SKM-1 treated with dmso at 0.1 percent for 144 hours (cell line): ENCODE results near the gene HBZ.
A peak's percentile ranks its signal among the peaks of the same experiment; 100 is the strongest.
"Not testable (repeated sequence)": the region's sequence is repeated elsewhere in the genome, so short reads cannot be mapped to it uniquely, and the experiment has no call there.

Experiments used
- DNase-seq: peaks from one replicate; lab custom pipeline; 2025; ENCODE audit not compliant: unreplicated experiment; lab: John Stamatoyannopoulos, UW

HBZ gene

GRCh38 chr16:152141-153128 lies at the start of gene HBZ:
TSS of gene HBZ (plus strand) at chr16:152644. CDS start at chr16:152910, 266 bp downstream.
- no peak for DNase-seq

- DNase-seq: no peak
These were observed 48.1 kb upstream of the HBZ start for GRCh38 chr16:104355-104754.

DNA sequence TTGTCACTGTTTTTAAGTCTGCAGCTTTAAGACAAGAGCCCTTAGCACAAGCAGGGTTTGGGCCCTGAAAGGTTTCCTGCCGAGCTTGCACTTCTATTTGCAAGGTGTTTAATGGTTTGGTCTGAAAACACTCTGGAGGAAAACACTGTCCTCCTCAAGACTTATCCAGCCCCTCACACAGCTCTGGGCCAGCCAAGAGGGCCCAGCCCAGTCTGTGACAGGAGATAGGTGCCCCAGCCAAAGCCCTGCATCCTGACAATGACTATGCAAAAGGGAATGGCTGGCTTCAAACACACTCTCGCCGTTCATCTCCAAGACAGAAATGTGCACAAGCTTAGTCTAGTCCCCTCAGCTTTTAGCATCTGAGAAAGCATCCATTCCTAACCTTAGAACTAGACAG lies 47.5 kb upstream of the HBZ start:
- DNase-seq: no peak

DNA sequence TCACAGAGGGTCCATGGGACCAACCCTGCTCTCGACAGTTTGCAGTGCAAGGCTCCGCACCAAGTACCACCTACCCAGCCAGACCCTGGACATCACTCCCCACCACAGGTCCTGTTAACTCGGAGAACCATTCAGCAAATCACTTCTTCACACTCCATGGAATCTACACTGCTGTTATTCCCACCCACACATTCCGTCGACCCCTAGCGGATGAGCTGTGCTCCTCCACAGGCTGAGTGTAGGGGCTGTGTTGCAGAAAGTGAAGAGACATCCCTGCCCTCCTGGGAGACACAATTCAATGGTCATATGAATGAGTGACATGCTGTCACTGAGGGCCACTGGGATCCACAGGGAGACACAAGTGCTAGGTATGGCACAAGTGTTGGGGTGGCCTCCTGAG lies 46.9 kb upstream of the HBZ start:
- no peak for DNase-seq

DNA sequence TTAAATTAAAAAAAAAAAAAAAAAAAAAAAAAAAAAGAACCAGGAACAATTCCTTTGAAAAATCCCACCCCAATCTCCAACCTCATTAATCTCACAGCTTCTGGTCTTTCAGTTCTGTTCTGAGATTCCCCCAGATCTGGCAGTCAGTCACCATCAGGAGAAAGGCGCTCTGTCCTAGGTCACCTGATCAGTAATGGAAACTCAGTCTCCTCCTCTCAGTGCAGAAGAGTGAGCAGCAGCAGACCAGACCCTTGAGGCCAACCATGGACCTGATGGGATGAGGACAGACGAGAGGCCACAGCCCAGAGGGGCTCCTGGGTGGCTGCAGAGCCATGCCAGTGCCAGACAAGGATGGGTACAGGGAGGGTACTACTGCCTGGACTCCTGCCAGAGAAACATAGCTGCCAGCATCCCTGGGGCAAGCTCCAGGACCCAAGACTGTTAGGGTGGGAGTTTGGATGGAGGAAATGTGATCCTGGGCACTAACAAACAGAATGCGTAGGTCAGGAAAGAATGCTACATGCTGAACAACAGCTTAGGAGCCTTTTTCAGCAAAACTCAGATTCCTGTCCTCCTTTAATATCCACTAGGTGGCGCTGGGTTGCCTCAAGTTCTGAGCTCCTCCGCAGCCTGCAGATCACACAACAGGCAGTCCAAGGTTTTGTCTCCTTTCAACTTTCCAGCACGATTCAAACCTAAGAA lies 45.7 kb upstream of the HBZ start:
- DNase-seq: peak; percentile 49

GRCh38 chr16:112153-112840 lies 40.1 kb upstream of the HBZ start:
- DNase-seq: no peak

DNA sequence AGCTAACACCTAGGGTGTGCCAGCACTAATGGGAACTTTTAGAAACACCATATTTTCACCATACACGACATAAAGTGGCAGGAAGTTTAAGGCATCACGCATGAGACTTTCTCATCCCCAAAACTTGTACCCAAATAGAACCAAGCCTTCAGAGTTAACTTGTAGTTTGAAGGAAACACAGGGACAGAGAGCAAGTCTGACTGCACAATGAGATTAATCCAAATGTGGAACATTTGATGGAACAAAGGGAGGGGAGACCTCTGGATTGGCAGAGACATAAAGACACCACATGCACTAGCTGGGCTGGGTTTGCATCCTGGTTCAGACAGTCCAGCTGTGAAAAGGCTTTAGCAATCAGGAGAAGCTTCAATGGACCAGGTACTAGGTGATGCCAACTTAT lies 38.1 kb upstream of the HBZ start:
- DNase-seq: no peak

GRCh38 chr16:116015-116414 lies 36.4 kb upstream of the HBZ start:
- no peak for DNase-seq

DNA sequence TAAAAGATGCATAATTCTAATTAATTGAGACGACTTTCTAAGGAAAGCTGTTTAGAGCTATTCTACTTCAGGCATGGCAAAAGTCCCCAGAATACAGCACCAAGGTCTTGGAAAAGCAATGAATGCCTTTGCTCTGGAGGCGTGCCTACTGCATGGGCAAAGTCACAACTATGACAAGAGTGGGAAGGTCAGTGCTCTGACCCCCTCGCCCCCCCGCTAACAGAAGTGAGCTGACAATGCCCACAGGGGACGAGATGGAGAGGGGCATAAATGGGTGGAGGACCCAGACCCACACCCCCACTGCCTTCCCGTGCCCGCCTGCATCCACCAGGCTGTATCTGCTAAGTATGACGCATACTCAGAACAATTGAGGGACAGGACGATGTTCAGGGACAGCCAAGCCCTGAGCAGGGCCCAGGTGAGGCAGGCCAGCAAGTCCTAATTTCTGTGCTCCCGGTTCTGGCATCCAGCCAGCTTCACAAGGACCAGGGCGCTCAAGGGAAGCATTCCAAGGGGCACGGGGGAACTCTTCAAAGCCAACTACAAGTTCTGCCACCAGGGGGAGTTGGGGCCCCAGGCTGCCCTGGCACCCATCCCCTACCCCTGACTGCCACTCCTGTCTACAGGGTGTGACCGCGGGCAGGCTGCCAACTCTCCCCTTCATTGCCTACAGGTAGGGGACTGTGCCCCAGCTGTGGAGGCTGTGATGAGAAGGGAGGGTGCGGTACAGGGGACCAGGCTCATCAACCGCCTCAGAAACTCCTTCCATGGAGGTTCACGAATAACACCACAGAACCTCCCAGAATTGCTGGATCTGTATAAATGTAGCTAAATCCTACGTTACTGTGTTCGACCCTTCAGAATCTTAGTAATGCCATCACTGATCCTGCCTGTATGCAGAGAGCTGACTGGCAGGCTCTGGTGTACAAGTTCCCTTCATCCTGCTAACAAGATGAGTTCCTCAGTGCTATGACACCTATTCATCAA lies 34.8 kb upstream of the HBZ start:
- DNase-seq: peak; percentile 54

GRCh38 chr16:118857-119256 lies 33.6 kb upstream of the HBZ start:
- DNase-seq: no peak

GRCh38 chr16:119295-119694 lies 33.1 kb upstream of the HBZ start:
- no peak for DNase-seq

GRCh38 chr16:119835-120491 lies 32.5 kb upstream of the HBZ start:
- DNase-seq: no peak

DNA sequence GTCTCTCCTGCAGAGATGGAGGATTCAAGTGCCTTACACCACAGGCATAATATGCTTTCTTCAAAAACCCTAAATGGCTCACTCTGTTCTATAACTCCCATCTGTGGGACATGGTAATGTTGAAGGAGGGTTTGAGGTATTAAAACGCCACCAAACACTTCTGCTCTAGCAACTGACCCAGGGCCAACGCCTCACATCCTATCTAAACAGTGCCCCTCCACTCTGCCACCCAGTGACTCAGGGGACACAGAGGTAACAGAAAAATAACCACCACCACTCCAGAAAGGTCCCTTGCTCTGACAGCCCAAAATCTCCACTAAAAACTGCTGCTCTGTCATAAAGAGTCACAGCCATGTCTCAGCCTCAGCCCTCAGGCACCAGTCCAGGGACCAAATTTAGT lies 31.7 kb upstream of the HBZ start:
- no peak for DNase-seq

DNA sequence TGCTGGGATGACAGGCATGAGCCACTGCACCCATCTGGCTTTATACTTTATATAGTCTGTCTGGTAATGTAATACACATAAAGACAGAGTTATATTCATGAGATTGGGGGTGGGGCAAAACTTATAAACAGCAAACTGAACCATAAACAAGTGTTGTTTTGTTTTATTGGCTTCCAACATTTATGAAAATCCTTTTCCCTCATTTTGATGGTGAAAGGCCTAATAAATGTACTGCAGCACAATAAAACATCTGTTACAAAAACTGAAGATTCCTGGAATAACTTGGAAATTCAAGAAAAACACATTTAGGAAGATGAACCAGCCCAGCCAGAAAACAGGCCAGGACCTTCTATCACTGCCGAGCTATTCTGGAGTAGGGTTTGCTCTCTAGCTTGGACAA lies 30.1 kb upstream of the HBZ start:
- DNase-seq: no peak

DNA sequence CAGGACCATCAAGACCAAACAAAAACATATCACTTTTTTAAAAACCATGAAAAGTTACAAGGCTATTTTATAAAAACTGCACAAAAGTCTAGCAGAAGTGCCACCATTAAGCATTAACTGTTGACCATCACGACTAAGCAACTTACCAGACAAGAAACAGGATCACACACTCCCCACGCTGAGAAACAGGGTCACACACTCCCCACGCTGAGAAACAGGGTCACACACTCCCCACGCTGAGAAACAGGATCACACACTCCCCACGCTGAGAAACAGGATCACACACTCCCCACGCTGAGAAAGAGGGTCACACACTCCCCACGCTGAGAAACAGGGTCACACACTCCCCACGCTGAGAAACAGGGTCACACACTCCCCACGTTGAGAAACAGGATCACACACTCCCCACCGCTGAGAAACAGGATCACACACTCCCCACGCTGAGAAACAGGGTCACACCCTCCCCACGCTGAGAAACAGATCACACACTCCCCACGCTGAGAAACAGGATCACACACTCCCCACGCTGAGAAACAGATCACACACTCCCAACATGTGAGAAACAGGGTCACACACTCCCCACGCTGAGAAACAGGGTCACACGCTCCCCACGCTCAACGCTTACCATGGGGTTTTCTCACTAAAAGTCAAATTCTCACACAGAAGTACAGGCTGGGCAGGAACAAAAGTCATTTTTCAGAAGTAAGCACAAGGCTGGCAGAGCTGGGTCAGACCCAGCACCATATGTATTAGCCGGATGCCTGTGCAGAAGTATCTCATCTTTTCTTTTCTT lies 28.7 kb upstream of the HBZ start:
- not testable (repeated sequence) for DNase-seq

DNA sequence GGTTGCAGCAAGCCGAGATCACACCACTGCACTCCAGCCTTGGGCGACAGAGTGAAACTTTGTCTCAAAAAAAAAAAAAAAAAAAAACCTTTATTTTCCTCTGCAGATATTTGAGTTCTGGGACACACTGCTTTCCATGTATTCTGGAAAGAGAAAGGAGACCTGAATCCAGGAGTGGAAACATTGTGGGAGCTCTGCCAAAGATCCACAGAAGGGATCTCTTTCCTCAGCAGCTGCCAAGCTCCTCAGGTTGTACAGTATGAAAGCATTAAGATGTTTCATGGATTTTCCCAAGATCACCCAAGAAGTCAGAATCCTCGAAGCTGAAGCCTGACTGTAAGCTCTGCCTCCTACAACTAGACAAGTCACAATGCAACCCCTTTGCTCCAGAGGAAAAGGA lies 27.4 kb upstream of the HBZ start:
- DNase-seq: no peak

DNA sequence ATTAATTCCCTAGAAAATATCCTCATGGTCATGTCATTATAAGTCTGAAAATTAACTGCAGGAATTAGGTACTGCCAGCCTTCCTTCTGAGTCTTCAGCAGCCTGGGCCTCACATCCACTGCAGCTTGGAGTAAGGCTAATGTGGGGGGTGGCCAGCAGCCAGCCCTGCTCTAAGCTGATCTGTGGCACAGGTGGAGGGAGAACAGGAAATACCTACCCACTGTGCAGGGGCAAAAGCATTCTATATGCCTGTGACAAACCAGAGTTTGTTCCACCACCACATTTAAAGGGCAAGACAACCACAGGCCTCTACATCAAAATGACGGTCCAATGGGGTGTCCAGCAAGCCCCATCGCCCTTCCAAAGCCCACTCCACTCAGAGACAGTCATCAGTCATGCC lies 23.4 kb upstream of the HBZ start:
- no peak for DNase-seq

- no peak for DNase-seq
These were observed 21.8 kb upstream of the HBZ start for GRCh38 chr16:130533-131173.

GRCh38 chr16:132120-132519 lies 20.3 kb upstream of the HBZ start:
- no peak for DNase-seq
